T-cell (primary cell): Measurements from ENCODE around the gene PARM1. TPM values are rescaled to one million over a fixed set of nuclear protein-coding genes. Genes with fewer than 3 reads are reported as not detected.

Source experiments
- ATAC-seq, 4 experiments: fragments of 200-7000 bp in 3 of 4; fragments of 150-1000 bp in 1 of 4; cut with Tn5 transposase; replicated peaks in 1 of 4; 1 replicate in 3 of 4; 2 replicates in 1 of 4; pipeline ENCODE4 v1.10.0; 2021; ENCODE audit warnings: moderate library complexity in 3 of 4, mild to moderate bottlenecking in 2 of 4, moderate number of reproducible peaks in 1 of 4
- CTCF ChIA-PET, 2 donors: fragments of 300-600 bp; sonication (Branson Sonifier 250); formaldehyde crosslinking; loops; one replicate each; lab custom pipeline; 2022; ENCODE audit warnings: antibody characterized with exemption in 2 of 2; lab: Charles Lee
- POLR2A ChIA-PET, 2 donors: fragments of 300-600 bp; sonication (Branson Sonifier 250); formaldehyde crosslinking; loops; one replicate each; lab custom pipeline; 2022; ENCODE audit warnings: antibody characterized with exemption in 2 of 2; lab: Charles Lee
- DNase-seq, 35 experiments: peaks; one replicate each; pipeline versions ENCODE4 v3.0.0 to v3.0.0-alpha.2; 2013 to 2023
- H3K27ac ChIP-seq: one replicate; pipeline ENCODE4 v1.5.1; 2013; ENCODE audit warnings: low read length
- H3K27me3 ChIP-seq, 2 experiments: replicated peaks in 1 of 2; 1 replicate in 1 of 2; 2 replicates in 1 of 2; pipeline versions ENCODE4 v1.6.1 to v1.7.0; 2013; ENCODE audit warnings: low read length in 1 of 2, mixed read lengths in 1 of 2; ENCODE audit not compliant: control insufficient read depth in 2 of 2, insufficient read depth in 2 of 2; ENCODE audit errors: extremely low read depth in 1 of 2
- H3K36me3 ChIP-seq, 2 donors: 1 replicate in 1 of 2; 2 replicates in 1 of 2; pipeline versions ENCODE4 v1.6.1 to v1.7.0; 2013; ENCODE audit warnings: low read length in 1 of 2; ENCODE audit not compliant: control insufficient read depth in 2 of 2, insufficient read depth in 1 of 2; ENCODE audit errors: extremely low read depth in 1 of 2
- H3K4me1 ChIP-seq, 2 experiments: 1 replicate in 1 of 2; 2 replicates in 1 of 2; pipeline versions ENCODE4 v1.6.1 to v1.7.0; 2013; ENCODE audit warnings: low read length in 2 of 2, mixed read lengths in 1 of 2; ENCODE audit not compliant: insufficient read depth in 2 of 2, control insufficient read depth in 1 of 2; ENCODE audit errors: extremely low read depth in 1 of 2
- H3K4me3 ChIP-seq, 2 donors: 1 replicate in 1 of 2; 2 replicates in 1 of 2; pipeline versions ENCODE4 v1.5.1 to v1.7.0; 2013; ENCODE audit warnings: mild to moderate bottlenecking in 2 of 2, low read length in 1 of 2, moderate library complexity in 1 of 2; ENCODE audit not compliant: control insufficient read depth in 1 of 2; ENCODE audit errors: extremely low read depth in 1 of 2
- H3K9me3 ChIP-seq: 2 replicates; pipeline ENCODE4 v1.7.0; 2013
- H3K27ac Mint-ChIP-seq, 2 donors: one replicate each; pipeline ENCODE4 v1.8.0; 2020 to 2021; ENCODE audit warnings: mild to moderate bottlenecking in 2 of 2, mixed read lengths in 2 of 2
- H3K27me3 Mint-ChIP-seq, 2 donors: one replicate each; pipeline ENCODE4 v1.8.0; 2021 to 2022; ENCODE audit warnings: mixed read lengths in 2 of 2
- H3K36me3 Mint-ChIP-seq: one replicate; pipeline ENCODE4 v1.8.0; 2021; ENCODE audit warnings: mixed read lengths
- H3K4me1 Mint-ChIP-seq, 3 donors: one replicate each; pipeline ENCODE4 v1.8.0; 2020 to 2022; ENCODE audit warnings: mixed read lengths in 3 of 3, mild to moderate bottlenecking in 1 of 3
- H3K4me3 Mint-ChIP-seq, 3 donors: one replicate each; pipeline ENCODE4 v1.8.0; 2020 to 2022; ENCODE audit warnings: mild to moderate bottlenecking in 3 of 3, mixed read lengths in 3 of 3, moderate library complexity in 3 of 3
- H3K9me3 Mint-ChIP-seq, 3 donors: one replicate each; pipeline ENCODE4 v1.8.0; 2020 to 2022; ENCODE audit warnings: mixed read lengths in 3 of 3
- WGBS: methylation state at CpG from one replicate; pipeline ENCODE4 v1.1.5; 2013; ENCODE audit warnings: missing lambda C conversion rate; ENCODE audit not compliant: insufficient coverage; 5-methylcytosine and 5-hydroxymethylcytosine counted together
- total RNA-seq, 35 experiments: library from RNA in 6 of 35; stranded (reverse) in 6 of 35; fragments of 120-200 nt in 1 of 35; gene quantifications; one replicate each; pipeline versions ENCODE4 v1.2.1 to v1.2.4 and lab custom pipeline; 2013 to 2026

Gene PARM1
- total RNA-seq, 5 donors from 2014 or later (not counting 1 experiment from before 2014, with no cell fraction given), result 0.13 to 0.38 (median 0.26) TPM

- POLR2A ChIA-PET, result no interaction called here
- no peak overlapping the region for H3K4me3 ChIP-seq
- no peak overlapping the region for H3K27ac ChIP-seq
- ATAC-seq (no peak), DNase-seq (no peak)
- H3K4me1 Mint-ChIP-seq, result no peaks in the 10 kb centered on the region
- CTCF ChIA-PET, result no interaction called here
- H3K9me3 ChIP-seq, result no peaks in the 10 kb centered on the region
- H3K27ac Mint-ChIP-seq, result no peak overlapping the region
- no peaks in the 10 kb centered on the region for H3K27me3 ChIP-seq
- H3K27me3 Mint-ChIP-seq, result peaks cover 0 to 2% of the 10 kb centered on the region in 2 donors
- H3K9me3 Mint-ChIP-seq, result no peaks in the 10 kb centered on the region
- no peaks in the 10 kb centered on the region for H3K4me1 ChIP-seq
- no peak overlapping the region for H3K4me3 Mint-ChIP-seq
- H3K36me3 Mint-ChIP-seq, result no peaks in the 10 kb centered on the region
- no peaks in the 10 kb centered on the region for H3K36me3 ChIP-seq
Measured at GRCh38 chr4:74921490-74921889, 11.4 kb upstream of the PARM1 start.

GRCh38 chr4:74926007-74926406, 6.9 kb upstream of the PARM1 start:
- Mint-ChIP-seq H3K4me1 (no peaks in the 10 kb centered on the region), H3K36me3 (no peaks in the 10 kb centered on the region), H3K4me3 (no peak overlapping the region), H3K27ac (no peak overlapping the region), H3K9me3 (no peaks in the 10 kb centered on the region), H3K27me3 (peaks cover 18 to 20% of the 10 kb centered on the region in 2 donors)
- DNase-seq (no peak), ATAC-seq (no peak)
- H3K36me3 ChIP-seq, result no peaks in the 10 kb centered on the region
- no peak overlapping the region for H3K4me3 ChIP-seq
- WGBS, result no CpG with 5 or more reads among the region's 1 CpG
- CTCF ChIA-PET, result no interaction called here
- H3K27me3 ChIP-seq, result peaks cover 2 to 6% of the 10 kb centered on the region in 2 experiments
- no peaks in the 10 kb centered on the region for H3K4me1 ChIP-seq
- POLR2A ChIA-PET, result no interaction called here
- H3K27ac ChIP-seq, result no peak overlapping the region
- no peaks in the 10 kb centered on the region for H3K9me3 ChIP-seq

- no peak overlapping the region for H3K4me3 ChIP-seq
- Mint-ChIP-seq H3K9me3 (no peaks in the 10 kb centered on the region), H3K36me3 (no peaks in the 10 kb centered on the region), H3K4me3 (no peak overlapping the region), H3K27ac (no peak overlapping the region), H3K27me3 (peaks cover 54 to 56% of the 10 kb centered on the region in 2 donors), H3K4me1 (peaks cover 16 to 22% (median 19%) of the 10 kb centered on the region in 3 donors)
- POLR2A ChIA-PET, result no interaction called here
- no peaks in the 10 kb centered on the region for H3K9me3 ChIP-seq
- peaks cover 19 to 30% of the 10 kb centered on the region in 2 experiments for H3K27me3 ChIP-seq
- ATAC-seq, result no peak
- 58% methylated on average over 2 of the region's 4 CpGs for WGBS
- CTCF ChIA-PET, result no interaction called here
- no peak overlapping the region for H3K27ac ChIP-seq
- no peak for DNase-seq
- peaks cover 0 to 6% of the 10 kb centered on the region in 2 experiments for H3K4me1 ChIP-seq
- H3K36me3 ChIP-seq, result no peaks in the 10 kb centered on the region
Measured at GRCh38 chr4:74930162-74930561, 2.8 kb upstream of the PARM1 start.

GRCh38 chr4:74931376-74931775, 1.5 kb upstream of the PARM1 start:
- no peak overlapping the region for H3K27ac ChIP-seq
- H3K4me1 Mint-ChIP-seq, result peaks cover 16 to 22% (median 19%) of the 10 kb centered on the region in 3 donors
- no peak overlapping the region for H3K4me3 ChIP-seq
- ChIA-PET POLR2A (no interaction called here), CTCF (no interaction called here)
- H3K27me3 ChIP-seq, result peaks cover 20 to 33% of the 10 kb centered on the region in 2 experiments
- H3K27ac Mint-ChIP-seq, result peak overlapping the region in 1 of 2 donors; percentile 8
- no peak for DNase-seq
- no peak for ATAC-seq
- WGBS, result 63% methylated on average over 1 of the region's 2 CpGs
- no peaks in the 10 kb centered on the region for H3K9me3 Mint-ChIP-seq
- H3K27me3 Mint-ChIP-seq, result peaks cover 59% of the 10 kb centered on the region in 2 donors
- no peaks in the 10 kb centered on the region for H3K36me3 ChIP-seq
- peaks cover 0 to 6% of the 10 kb centered on the region in 2 experiments for H3K4me1 ChIP-seq
- H3K36me3 Mint-ChIP-seq, result no peaks in the 10 kb centered on the region
- no peak overlapping the region for H3K4me3 Mint-ChIP-seq
- no peaks in the 10 kb centered on the region for H3K9me3 ChIP-seq

GRCh38 chr4:74932010-74932409, 906 bp upstream of the PARM1 start:
- ATAC-seq, result no peak
- no peaks in the 10 kb centered on the region for H3K9me3 ChIP-seq
- no peak for DNase-seq
- Mint-ChIP-seq H3K27ac (no peak overlapping the region), H3K9me3 (no peaks in the 10 kb centered on the region), H3K4me3 (no peak overlapping the region), H3K36me3 (no peaks in the 10 kb centered on the region), H3K27me3 (peaks cover 63 to 65% of the 10 kb centered on the region in 2 donors), H3K4me1 (peaks cover 16 to 22% (median 19%) of the 10 kb centered on the region in 3 donors)
- ChIA-PET CTCF (no interaction called here), POLR2A (no interaction called here)
- no peaks in the 10 kb centered on the region for H3K36me3 ChIP-seq
- peaks cover 0 to 6% of the 10 kb centered on the region in 2 experiments for H3K4me1 ChIP-seq
- H3K27ac ChIP-seq, result no peak overlapping the region
- no peak overlapping the region for H3K4me3 ChIP-seq
- H3K27me3 ChIP-seq, result peaks cover 21 to 37% of the 10 kb centered on the region in 2 experiments
- WGBS, result 80% methylated on average over 2 of the region's 6 CpGs

GRCh38 chr4:74933562-74934015, 673 bp downstream of the PARM1 start:
- Mint-ChIP-seq H3K4me1 (peaks cover 16 to 22% (median 19%) of the 10 kb centered on the region in 3 donors), H3K36me3 (no peaks in the 10 kb centered on the region), H3K9me3 (no peaks in the 10 kb centered on the region), H3K27me3 (peaks cover 55 to 62% of the 10 kb centered on the region in 2 donors), H3K27ac (no peak overlapping the region), H3K4me3 (peak overlapping the region in 1 of 3 donors; percentile 65)
- no peaks in the 10 kb centered on the region for H3K9me3 ChIP-seq
- H3K27ac ChIP-seq, result no peak overlapping the region
- POLR2A ChIA-PET, result no interaction called here
- DNase-seq (no peak), ATAC-seq (no peak)
- H3K4me3 ChIP-seq, result no peak overlapping the region
- 2% methylated on average over 17 of the region's 28 CpGs for WGBS
- H3K27me3 ChIP-seq, result peaks cover 20 to 37% of the 10 kb centered on the region in 2 experiments
- CTCF ChIA-PET, result no interaction called here
- H3K36me3 ChIP-seq, result no peaks in the 10 kb centered on the region
- peaks cover 0 to 6% of the 10 kb centered on the region in 2 experiments for H3K4me1 ChIP-seq
